ENCODE measurements around the gene HNF4A. TPM values are rescaled to one million over a fixed set of nuclear protein-coding genes. Genes with fewer than 3 reads are reported as not detected.

HNF4A gene
- total and polyA plus RNA-seq, 9 donors: under 0.01 to 11.1 (median 0.10) TPM; not detected in 1

- no peak overlapping the region for H3K27ac ChIP-seq (ENCODE audit: low read length)
- no peaks in the 10 kb centered on the region for H3K36me3 ChIP-seq (ENCODE audit: control insufficient read depth, insufficient read depth, low read length)
- no peaks in the 10 kb centered on the region for H3K9me3 ChIP-seq (replicated peaks; ENCODE audit: control insufficient read depth, low read depth, low read length)
- 36% methylated on average over 21 of the region's 24 CpGs for WGBS (ENCODE audit: insufficient coverage)
- H3K27me3 ChIP-seq (ENCODE audit: control insufficient read depth, insufficient read depth, low read length): peaks cover 15% of the 10 kb centered on the region
- no peak for DNase-seq
- H3K4me1 ChIP-seq (ENCODE audit: control insufficient read depth, insufficient read depth, low read length): no peaks in the 10 kb centered on the region
- H3K4me3 ChIP-seq (ENCODE audit: low read length): no peak overlapping the region
Measured at GRCh38 chr20:44412402-44413144, 57.1 kb downstream of the HNF4A start.

DNA sequence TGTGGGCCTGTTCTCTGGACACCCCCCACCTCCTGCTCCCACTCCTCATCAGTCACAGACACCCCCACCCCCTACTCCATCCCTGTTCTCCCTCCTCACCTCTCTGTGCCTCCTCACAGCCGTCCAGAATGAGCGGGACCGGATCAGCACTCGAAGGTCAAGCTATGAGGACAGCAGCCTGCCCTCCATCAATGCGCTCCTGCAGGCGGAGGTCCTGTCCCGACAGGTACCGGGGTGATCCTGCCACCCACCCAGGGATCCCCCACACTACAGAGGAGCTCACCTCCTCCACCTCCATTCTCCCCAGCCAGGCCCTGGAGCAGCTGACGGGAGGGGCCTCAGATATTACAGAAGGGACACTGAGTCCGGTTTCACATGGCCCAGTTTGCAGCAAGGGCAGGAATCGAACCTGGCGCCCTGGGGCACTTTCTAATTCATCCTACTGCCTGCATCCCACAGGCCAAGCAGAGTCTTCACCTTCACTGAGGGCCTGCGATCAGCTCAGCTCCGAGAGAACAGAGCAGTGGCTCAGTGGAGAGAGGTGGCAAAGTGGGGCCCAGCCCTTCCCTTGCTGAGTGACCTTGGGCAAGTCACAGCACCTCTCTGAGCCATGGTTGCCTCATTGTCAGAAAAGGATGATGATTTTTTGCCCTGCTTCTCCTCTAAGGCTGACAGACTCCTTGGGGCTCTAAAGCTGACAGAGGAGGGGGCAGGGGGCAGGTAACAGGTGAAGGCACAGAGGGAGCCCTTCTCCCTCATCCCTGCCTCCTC lies 58.3 kb downstream of the HNF4A start:
- WGBS (ENCODE audit: insufficient coverage): 88% methylated on average over 9 of the region's 14 CpGs
- H3K36me3 ChIP-seq (ENCODE audit: control insufficient read depth, insufficient read depth, low read length): no peaks in the 10 kb centered on the region
- H3K4me1 ChIP-seq (ENCODE audit: control insufficient read depth, insufficient read depth, low read length): no peaks in the 10 kb centered on the region
- no peak overlapping the region for H3K27ac ChIP-seq (ENCODE audit: low read length)
- no peaks in the 10 kb centered on the region for H3K9me3 ChIP-seq (replicated peaks; ENCODE audit: control insufficient read depth, low read depth, low read length)
- H3K27me3 ChIP-seq (ENCODE audit: control insufficient read depth, insufficient read depth, low read length): peaks cover 15% of the 10 kb centered on the region
- no peak overlapping the region for H3K4me3 ChIP-seq (ENCODE audit: low read length)
- DNase-seq: no peak

- Histone ChIP-seq H3K9me3 (replicated peaks; ENCODE audit: control insufficient read depth, low read depth, low read length) (no peaks in the 10 kb centered on the region), H3K4me1 (ENCODE audit: control insufficient read depth, insufficient read depth, low read length) (no peaks in the 10 kb centered on the region), H3K27me3 (ENCODE audit: control insufficient read depth, insufficient read depth, low read length) (peaks cover 15% of the 10 kb centered on the region), H3K36me3 (ENCODE audit: control insufficient read depth, insufficient read depth, low read length) (no peaks in the 10 kb centered on the region), H3K27ac (ENCODE audit: low read length) (no peak overlapping the region), H3K4me3 (ENCODE audit: low read length) (no peak overlapping the region)
- no peak for DNase-seq
- WGBS (ENCODE audit: insufficient coverage): 86% methylated on average over 2 of the region's 16 CpGs
Measured at GRCh38 chr20:44414346-44414714, 58.8 kb downstream of the HNF4A start.

- Histone ChIP-seq H3K27me3 (ENCODE audit: control insufficient read depth, insufficient read depth, low read length) (peaks cover 15% of the 10 kb centered on the region), H3K36me3 (ENCODE audit: control insufficient read depth, insufficient read depth, low read length) (no peaks in the 10 kb centered on the region), H3K9me3 (replicated peaks; ENCODE audit: control insufficient read depth, low read depth, low read length) (no peaks in the 10 kb centered on the region), H3K4me1 (ENCODE audit: control insufficient read depth, insufficient read depth, low read length) (no peaks in the 10 kb centered on the region), H3K27ac (ENCODE audit: low read length) (no peak overlapping the region), H3K4me3 (ENCODE audit: low read length) (no peak overlapping the region)
- DNase-seq: no peak
Measured at GRCh38 chr20:44414808-44415207, 59.3 kb downstream of the HNF4A start.

- 85% methylated on average over 8 of the region's 13 CpGs for WGBS (ENCODE audit: insufficient coverage)
Measured at GRCh38 chr20:44415833-44416715, 60.6 kb downstream of the HNF4A start.

DNA sequence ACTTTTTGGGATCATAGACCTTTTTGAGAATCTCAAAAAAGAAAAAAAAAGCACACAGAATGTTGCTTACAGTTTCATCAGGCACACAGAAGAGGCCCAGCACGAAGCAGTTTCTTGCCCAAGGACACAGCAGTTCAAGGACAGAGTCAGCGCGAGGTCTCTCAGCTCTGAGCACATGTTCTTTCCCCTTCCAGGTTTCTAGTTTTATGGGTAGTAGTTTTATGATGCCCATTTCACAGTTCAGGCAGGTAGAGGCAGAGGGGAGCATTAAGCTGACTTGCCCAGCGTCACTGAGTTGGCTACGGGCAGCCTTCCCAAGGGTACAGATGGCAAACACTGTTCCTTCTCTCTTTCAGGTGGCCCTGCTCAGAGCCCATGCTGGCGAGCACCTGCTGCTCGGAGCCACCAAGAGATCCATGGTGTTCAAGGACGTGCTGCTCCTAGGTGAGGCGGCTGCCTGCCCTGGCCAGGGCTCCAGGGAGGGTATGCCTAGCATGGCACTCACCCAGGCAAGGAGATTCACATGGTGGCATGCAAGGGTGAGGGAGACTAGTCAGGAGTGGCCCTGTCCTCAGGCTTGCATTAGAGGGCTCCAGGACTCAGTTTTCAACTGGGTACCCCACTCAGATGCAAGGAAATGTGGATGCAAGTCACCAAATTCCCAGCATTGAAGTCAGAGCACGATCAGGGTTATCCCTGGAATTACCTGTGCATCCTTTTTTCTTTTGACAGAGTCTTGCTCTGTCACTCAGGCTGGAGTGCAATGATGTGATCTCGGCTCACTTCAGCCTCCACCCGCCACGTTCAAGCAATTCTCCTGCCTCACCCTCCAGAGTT lies 62.8 kb downstream of the HNF4A start:
- Histone ChIP-seq H3K27me3 (ENCODE audit: control insufficient read depth, insufficient read depth, low read length) (peaks cover 4% of the 10 kb centered on the region), H3K4me3 (ENCODE audit: low read length) (no peak overlapping the region), H3K9me3 (replicated peaks; ENCODE audit: control insufficient read depth, low read depth, low read length) (no peaks in the 10 kb centered on the region), H3K4me1 (ENCODE audit: control insufficient read depth, insufficient read depth, low read length) (no peaks in the 10 kb centered on the region), H3K27ac (ENCODE audit: low read length) (no peak overlapping the region), H3K36me3 (ENCODE audit: control insufficient read depth, insufficient read depth, low read length) (no peaks in the 10 kb centered on the region)
- WGBS (ENCODE audit: insufficient coverage): 79% methylated on average over 8 of the region's 13 CpGs
- no peak for DNase-seq

More at GRCh38 chr20:44415833-44416715, 60.6 kb downstream of the HNF4A start:
- Histone ChIP-seq H3K27ac (ENCODE audit: low read length) (no peak overlapping the region), H3K4me3 (ENCODE audit: low read length) (no peak overlapping the region), H3K36me3 (ENCODE audit: control insufficient read depth, insufficient read depth, low read length) (no peaks in the 10 kb centered on the region), H3K9me3 (replicated peaks; ENCODE audit: control insufficient read depth, low read depth, low read length) (no peaks in the 10 kb centered on the region), H3K4me1 (ENCODE audit: control insufficient read depth, insufficient read depth, low read length) (no peaks in the 10 kb centered on the region), H3K27me3 (ENCODE audit: control insufficient read depth, insufficient read depth, low read length) (peaks cover 10% of the 10 kb centered on the region)
- DNase-seq: no peak

DNA sequence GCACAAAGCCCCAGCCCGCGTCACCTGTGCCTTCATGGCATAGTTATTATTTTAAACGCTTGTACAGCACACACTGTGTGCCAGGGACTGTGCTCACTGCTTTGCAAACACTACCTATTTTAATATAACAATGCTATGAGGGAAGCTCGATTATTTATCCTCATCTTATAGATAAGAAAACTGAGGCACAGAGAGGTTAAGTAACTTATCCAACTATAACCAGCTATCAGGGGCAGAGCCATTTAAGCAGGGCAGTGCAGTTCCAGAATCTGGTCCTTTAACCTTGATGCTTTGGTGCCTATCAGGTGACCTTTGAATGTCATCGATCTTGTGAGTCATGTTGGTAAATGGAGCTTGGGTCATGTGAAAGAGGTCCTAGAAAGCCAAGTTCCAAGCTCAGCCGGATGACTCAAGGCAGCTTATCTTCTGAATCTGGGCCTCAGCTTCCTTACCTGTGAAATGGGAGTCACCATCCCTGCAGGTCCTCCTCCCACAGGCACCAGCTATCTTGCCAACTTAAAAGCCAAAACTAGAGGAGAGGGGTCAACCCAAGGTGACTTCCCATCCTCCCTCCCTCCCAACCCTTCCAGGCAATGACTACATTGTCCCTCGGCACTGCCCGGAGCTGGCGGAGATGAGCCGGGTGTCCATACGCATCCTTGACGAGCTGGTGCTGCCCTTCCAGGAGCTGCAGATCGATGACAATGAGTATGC lies 63.8 kb downstream of the HNF4A start:
- H3K9me3 ChIP-seq (replicated peaks; ENCODE audit: control insufficient read depth, low read depth, low read length): no peaks in the 10 kb centered on the region
- peaks cover 6% of the 10 kb centered on the region for H3K27me3 ChIP-seq (ENCODE audit: control insufficient read depth, insufficient read depth, low read length)
- no peak overlapping the region for H3K4me3 ChIP-seq (ENCODE audit: low read length)
- no peak for DNase-seq
- no peak overlapping the region for H3K27ac ChIP-seq (ENCODE audit: low read length)
- H3K4me1 ChIP-seq (ENCODE audit: control insufficient read depth, insufficient read depth, low read length): no peaks in the 10 kb centered on the region
- no peaks in the 10 kb centered on the region for H3K36me3 ChIP-seq (ENCODE audit: control insufficient read depth, insufficient read depth, low read length)
- 86% methylated on average over 8 of the region's 13 CpGs for WGBS (ENCODE audit: insufficient coverage)

GRCh38 chr20:44420497-44420896 lies 65.0 kb downstream of the HNF4A start:
- Histone ChIP-seq H3K27me3 (ENCODE audit: control insufficient read depth, insufficient read depth, low read length) (peaks cover 6% of the 10 kb centered on the region), H3K36me3 (ENCODE audit: control insufficient read depth, insufficient read depth, low read length) (no peaks in the 10 kb centered on the region), H3K4me3 (ENCODE audit: low read length) (no peak overlapping the region), H3K4me1 (ENCODE audit: control insufficient read depth, insufficient read depth, low read length) (no peaks in the 10 kb centered on the region), H3K27ac (ENCODE audit: low read length) (no peak overlapping the region), H3K9me3 (replicated peaks; ENCODE audit: control insufficient read depth, low read depth, low read length) (no peaks in the 10 kb centered on the region)
- DNase-seq: no peak
- 75% methylated on average over 4 of the region's 4 CpGs for WGBS (ENCODE audit: insufficient coverage)

DNA sequence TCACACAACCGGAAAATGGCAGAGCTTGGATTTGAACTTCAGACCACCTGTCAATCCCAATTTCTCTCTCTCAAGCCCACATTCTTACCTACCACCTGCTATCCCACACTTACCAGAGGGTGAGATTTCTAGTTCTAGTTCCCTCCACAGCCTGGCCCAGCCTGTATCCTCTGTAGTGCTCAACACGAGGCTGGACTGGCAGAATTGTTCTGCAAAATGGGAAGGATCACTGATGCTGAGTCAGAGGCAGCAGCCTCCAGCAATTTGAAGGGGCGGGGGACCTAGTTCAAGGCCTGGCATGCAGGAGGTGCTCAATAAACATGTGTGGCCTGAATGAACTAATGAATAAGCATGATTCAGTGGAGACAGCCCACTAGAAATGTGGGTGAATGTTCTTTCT lies 66.6 kb downstream of the HNF4A start:
- no peaks in the 10 kb centered on the region for H3K4me1 ChIP-seq (ENCODE audit: control insufficient read depth, insufficient read depth, low read length)
- H3K4me3 ChIP-seq (ENCODE audit: low read length): no peak overlapping the region
- H3K9me3 ChIP-seq (replicated peaks; ENCODE audit: control insufficient read depth, low read depth, low read length): no peaks in the 10 kb centered on the region
- H3K27me3 ChIP-seq (ENCODE audit: control insufficient read depth, insufficient read depth, low read length): peaks cover 4% of the 10 kb centered on the region
- no peak overlapping the region for H3K27ac ChIP-seq (ENCODE audit: low read length)
- no peaks in the 10 kb centered on the region for H3K36me3 ChIP-seq (ENCODE audit: control insufficient read depth, insufficient read depth, low read length)
- 62% methylated on average over 2 of the region's 3 CpGs for WGBS (ENCODE audit: insufficient coverage)
- DNase-seq: no peak
